T-helper 2 cell (primary cell): Measurements from ENCODE around the gene PRPF19.

Experiments used
- DNase-seq, 5 experiments: peaks; one replicate each; pipeline versions ENCODE4 v3.0.0 to v3.0.0-alpha.2; 2012 to 2022

Gene PRPF19

DNA sequence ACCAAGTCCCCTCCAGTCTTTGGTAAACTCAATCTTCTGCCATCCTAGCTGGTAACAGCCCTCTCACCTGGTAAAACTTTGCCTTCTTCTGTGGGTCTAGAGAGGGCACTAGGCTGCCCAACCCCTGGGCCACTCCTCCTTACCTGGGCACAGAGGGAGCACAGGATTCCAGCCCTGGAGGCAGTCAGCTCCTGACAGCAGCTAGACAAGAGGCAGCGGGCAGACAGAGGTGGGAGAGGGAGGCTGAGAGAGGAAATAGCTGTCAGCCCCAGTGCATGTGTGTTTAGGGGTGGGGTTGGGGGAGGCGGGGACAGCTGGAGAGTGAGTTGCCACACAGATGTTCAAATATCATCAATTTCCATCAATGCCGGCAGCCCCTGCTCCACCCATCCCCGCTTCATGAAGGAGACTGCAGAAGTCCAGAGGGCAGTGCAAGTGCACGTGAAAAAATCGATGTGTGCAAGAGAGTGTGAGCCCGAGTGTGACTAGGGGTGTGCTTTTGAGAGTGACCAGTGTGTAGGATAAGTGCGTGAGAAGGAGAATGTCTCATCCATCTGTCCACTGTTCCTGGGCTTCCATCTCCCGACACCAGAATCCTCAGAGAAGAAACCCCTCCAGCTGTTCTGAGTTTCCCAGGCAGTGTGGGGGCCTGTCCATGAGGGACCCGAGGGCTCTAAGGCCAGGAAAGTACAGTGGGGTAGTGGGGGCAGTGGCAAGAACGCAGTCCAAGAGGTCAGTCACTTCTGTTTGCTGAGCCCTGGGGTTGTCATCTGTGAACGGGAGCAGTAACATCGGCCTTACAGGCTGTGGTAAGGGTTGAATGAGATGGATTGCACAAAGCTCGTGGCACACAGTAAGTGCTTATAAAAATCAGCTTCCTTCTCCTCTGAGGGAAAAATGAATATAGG, 50.4 kb downstream of the PRPF19 start, which contains the start of gene PTGDR2:
Gene PTGDR2 (minus strand): TSS at position 225 of the 908 bp plus-strand sequence. CDS start 2,228 bp downstream, outside the sequence.
- peak in 1 of 5 experiments; percentile 64 for DNase-seq

GRCh38 chr11:60854847-60855725, 51.3 kb downstream of the PRPF19 start:
- no peak for DNase-seq

GRCh38 chr11:60854140-60854846, 52.1 kb downstream of the PRPF19 start:
- no peak for DNase-seq

DNA sequence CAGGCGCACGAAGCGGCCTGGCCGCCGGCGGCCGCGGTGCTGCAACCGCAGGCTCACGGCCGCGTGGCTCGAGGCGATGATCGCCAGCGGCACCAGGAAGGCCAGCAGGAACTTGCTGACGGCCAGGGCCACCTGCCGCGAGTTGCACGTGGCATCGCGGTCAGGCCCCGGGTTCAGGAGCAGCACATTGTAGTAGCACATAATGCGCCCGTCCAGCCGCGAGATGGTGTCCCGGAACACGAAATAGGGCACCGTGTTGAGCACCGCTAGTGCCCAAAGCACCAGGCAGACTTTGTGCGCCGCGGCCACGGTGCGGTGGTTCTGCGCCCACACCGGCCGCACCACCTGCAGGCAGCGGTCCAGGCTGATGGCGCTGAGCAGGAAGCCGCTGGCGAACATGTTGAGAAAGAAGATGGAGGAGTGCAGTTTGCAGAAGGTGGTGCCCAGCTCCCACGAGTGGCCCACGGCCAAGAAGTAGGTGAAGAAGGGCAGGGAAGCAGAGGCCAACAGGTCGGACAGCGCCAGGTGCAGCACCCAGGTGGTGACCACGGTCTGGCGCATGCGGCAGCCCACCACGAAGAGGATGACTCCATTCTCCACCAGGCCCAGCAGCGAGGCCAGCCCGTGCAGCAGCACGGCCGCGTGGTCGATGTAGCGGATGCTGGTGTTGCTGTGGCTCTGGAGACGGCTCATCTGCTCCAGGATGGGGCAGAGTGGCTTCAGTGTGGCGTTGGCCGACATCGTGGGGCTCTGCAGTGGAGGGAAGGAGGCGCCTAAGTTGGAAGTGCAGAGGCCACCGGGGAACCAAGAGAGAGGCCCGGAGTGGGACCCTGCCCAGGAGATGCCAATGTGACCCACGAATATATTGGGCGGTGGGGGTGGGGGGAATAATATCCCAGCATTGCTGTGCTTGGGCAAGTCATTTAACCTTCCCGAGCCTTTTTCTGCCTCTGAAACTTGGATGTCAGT, 53.1 kb downstream of the PRPF19 start:
- DNase-seq, result no peak

DNA sequence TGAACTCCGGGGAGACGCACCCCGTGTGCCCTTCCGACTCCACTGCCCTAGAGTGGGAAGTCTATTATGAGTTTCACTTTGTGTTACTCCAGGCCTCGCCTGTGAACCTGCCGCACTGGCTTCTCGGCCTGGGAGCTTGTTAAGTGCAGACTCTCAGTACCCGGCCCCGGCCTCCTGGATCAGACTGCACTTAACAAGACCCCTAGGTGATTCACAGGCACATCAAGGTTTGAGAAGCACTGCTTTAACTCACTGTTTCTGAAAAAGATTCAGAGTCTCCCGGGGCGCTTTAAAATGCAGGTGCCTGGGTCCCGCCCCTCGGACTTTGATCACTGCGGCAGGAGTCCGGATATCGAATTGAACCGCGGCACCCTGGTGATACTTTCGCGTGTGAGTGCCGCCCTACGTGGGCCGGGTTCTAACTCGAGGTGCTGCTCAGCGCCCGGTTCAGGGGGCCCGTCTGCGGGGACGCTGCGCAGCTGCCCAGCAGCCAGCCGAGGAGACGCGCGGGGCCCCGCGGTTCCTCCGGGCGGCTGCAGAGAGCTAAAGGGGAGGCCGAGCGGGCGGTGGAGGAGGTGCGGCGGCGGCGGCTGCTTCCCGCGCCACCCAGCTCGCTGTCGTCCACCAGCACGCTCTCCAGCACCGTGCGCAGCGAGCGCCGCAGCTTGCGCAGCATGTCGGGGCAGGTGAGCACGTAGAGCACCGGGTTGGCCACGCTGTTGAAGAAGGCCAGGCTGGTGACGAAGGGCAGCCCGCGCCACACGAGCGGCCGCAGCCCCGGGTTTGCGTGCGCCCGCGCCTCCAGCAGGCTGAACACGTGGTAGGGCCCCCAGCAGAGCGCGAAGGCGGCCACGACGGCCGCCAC, 54.0 kb downstream of the PRPF19 start:
- no peak for DNase-seq

DNA sequence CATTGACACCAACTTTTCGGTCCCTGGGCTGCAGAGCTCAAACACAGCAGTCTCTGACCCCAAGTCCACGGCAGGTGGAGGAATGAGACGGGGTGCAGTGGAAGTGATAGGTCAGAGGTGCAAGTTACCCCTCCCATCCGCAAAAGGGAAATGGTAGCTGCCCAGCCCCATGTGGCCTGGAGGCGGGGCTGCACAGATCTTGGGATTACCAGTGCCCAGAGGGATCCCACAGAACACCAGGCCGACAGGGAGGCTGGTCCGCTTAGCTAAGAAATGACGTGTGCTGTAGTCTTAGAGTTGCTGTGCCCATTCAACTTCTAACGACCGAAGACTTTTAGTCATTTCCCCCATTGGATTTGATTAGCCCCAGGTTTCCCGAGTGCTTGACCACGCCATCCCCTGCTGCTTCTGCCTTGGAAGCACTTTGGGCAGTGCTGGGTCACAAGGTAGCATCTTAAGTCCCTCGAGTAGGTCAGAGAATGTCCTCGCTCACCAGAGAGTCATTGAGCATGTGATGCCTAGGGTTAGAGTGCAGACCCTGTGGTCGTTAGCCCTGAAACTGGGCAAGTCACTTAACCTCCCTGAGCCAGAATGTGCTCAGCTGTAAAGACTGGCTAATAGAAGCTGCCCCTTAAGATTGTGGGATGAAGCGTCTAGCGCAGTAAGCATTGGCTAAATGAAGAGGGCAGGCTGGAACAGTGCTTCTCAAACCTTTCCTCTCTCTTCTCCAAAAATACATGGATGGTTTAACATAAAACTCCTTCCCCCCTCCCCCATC, 54.9 kb downstream of the PRPF19 start:
- no peak for DNase-seq

DNA sequence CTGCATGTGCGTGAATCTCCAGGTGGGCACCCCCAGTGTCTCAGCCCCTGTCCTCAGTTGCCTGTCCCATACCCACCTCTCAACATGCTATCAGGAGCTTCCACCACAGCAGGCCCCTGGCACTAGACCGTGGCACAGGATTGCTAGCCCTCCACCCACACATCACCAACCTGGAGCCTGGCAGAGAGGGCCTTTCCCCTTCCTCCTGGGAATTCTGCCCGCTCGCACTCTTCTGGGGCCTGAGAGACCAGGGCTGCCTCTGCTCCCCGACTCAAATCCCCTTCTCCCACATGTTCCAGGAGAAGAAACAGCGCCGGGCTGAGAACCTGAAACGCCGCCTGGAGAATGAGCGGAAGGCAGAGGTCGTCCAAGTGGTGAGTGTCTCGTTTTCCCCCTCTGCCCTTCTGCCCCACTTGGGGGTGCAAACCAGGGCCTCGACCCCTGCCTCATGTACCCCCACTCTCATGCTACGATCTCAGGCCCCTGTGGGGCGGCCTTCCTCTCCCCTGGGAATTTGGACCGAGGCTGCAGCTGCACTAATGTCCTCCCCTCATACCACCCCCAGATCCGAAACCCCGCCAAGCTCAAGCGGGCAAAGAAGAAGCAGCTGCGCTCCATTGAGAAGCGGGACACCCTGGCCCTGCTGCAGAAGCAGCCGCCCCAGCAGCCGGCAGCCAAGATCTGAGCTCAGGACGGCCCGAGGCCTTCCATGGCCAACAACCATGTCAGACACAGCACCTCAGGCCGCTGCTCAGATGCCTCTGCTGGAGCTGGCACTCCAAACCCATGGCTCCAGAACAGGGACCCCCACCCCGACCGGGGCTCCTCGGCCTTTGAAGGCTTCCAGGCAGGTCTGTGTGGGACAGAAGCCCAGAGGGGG, 56.5 kb downstream of the PRPF19 start:
- no peak for DNase-seq

GRCh38 chr11:60848714-60849151, 57.7 kb downstream of the PRPF19 start:
- no peak for DNase-seq

DNA sequence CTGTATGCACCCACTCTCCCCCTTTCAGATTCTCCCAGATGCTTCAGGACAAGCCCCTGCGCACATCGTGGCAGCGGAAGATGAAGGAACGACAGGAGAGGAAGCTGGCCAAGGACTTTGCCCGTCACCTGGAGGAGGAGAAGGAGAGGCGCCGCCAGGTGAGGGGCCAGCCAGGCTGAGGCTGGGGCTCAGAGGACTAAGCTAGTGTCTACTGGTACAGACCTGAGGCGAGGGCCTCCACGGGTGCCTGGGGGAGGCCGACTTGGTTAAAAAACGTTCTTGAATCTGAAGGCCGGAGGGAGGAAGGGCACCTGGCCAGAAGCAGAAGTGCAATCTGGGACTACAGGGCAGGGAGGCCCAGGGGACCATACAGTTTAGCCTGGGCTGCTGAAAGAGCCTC, 58.5 kb downstream of the PRPF19 start:
- DNase-seq, result no peak

- DNase-seq, result no peak
Measured at GRCh38 chr11:60847281-60847680, 59.1 kb downstream of the PRPF19 start.

DNA sequence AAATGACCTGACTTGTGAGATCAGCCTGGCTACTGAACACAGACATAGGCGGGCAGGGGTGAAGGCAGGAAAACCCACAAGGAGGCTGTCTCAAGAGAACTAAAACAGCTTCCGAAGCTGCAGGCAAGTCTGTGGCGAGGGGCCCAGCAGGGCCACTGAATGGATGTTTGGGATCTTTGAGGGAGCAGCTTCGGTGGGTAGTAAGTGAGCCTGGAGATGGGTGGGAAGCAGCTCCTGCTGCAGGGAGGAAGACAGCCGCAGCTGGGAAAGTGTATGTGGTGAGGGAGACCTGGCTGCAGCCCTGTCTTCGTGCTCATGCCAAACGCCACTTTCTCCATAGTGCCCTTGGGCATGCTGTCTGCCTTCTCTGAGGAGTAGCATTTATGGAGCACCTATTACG, 61.0 kb downstream of the PRPF19 start:
- no peak for DNase-seq

- DNase-seq, result no peak
Measured at GRCh38 chr11:60844870-60845221, 61.5 kb downstream of the PRPF19 start.

DNA sequence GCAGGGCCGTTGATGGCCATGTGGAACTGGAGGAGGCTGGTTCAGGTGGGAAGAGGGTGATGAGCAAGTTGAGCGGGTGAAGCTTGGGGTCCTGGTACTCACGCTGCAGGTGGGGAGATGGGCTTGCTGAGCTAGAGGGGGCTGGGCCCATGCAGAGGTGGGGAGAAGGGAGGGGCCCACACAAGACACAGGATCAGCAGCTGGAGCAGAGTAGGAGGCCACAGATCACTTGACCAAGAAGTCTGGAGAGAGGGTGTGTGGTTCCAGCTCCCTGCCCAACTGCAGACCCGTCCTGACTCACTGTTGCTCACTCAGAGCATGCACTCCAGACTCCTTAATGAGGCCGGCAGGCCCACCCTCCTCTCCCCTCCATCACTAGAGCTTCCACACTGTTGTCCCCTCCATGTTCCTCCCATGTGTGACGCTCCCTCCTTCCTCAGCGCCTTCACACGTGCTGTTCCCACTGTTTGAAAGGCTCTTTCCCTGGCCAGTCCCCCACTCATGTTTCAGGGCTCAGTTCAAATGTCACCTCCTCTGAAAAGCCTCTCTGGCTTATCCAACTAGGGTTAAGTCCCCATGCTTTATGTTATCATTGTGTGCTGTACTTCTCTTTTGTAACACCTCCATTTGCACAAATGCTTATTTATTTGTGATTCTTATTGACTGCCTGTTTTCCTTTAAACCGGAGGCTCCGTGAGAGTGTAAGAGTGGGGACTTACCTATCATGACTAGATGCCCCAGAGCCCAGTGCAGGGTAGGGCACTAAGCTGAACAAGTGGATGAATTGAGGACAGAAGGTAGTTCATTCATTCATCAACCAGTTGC, 62.1 kb downstream of the PRPF19 start:
- no peak for DNase-seq

GRCh38 chr11:60842668-60843600, 63.5 kb downstream of the PRPF19 start:
- DNase-seq, result no peak

- peak; percentile 95 to 99 (median 97) for DNase-seq
Measured at GRCh38 chr11:60841797-60842667, 64.4 kb downstream of the PRPF19 start, which contains the start of gene CCDC86. TSS of gene CCDC86 (plus strand) at chr11:60842113. CDS start at chr11:60842125, 12 bp downstream.
